LNCAP (cell line): ENCODE measurements around the gene SORCS2.

Experiments used
- CTCF ChIP-seq: fragments of 450-650 bp; IDR thresholded peaks from 2 replicates; pipeline ENCODE4 v1.5.1; 2017; ENCODE audit warnings: mild to moderate bottlenecking

The SORCS2 gene

GRCh38 chr4:7206385-7206784 is 14.0 kb downstream of the SORCS2 start:
- no peak for TF ChIP-seq CTCF

GRCh38 chr4:7206911-7207567 is 14.7 kb downstream of the SORCS2 start:
- no peak for TF ChIP-seq CTCF

- TF ChIP-seq CTCF = no peak
Observed at GRCh38 chr4:7207628-7208231, 15.4 kb downstream of the SORCS2 start.

- no peak for TF ChIP-seq CTCF
Observed at GRCh38 chr4:7208509-7209451, 16.4 kb downstream of the SORCS2 start.

GRCh38 chr4:7209699-7210098 is 17.4 kb downstream of the SORCS2 start:
- TF ChIP-seq CTCF = no peak

GRCh38 chr4:7210824-7211223 is 18.5 kb downstream of the SORCS2 start:
- no peak for TF ChIP-seq CTCF

GRCh38 chr4:7212101-7212674 is 19.9 kb downstream of the SORCS2 start:
- TF ChIP-seq CTCF = no peak
